Thoracic aorta (tissue), 2 donors: ENCODE results near the gene SCMH1. TPM values are rescaled to one million over a fixed set of nuclear protein-coding genes. Genes with fewer than 3 reads are reported as not detected.

Source experiments
- ATAC-seq: fragments of 150-250 bp; one replicate; pipeline ENCODE4 v1.8.0; 2017; ENCODE audit warnings: low read depth; ENCODE audit not compliant: insufficient number of reproducible peaks, low FRiP score
- DNase-seq: peaks from one replicate; pipeline ENCODE4 v3.0.0-alpha.2; 2020; ENCODE audit warnings: low spot score
- H3K27ac ChIP-seq, 2 donors: fragments of 200-600 bp; sonication (generic); 1 replicate in 1 of 2; 2 replicates in 1 of 2; pipeline ENCODE4 v1.5.1; 2016; ENCODE audit warnings: mild to moderate bottlenecking in 2 of 2, moderate library complexity in 2 of 2
- H3K27me3 ChIP-seq: fragments of 200-600 bp; sonication (generic); replicated peaks from 2 replicates; pipeline ENCODE4 v1.6.0; 2016; ENCODE audit warnings: mild to moderate bottlenecking; ENCODE audit not compliant: insufficient read depth
- H3K36me3 ChIP-seq: fragments of 200-600 bp; sonication (generic); one replicate; pipeline ENCODE4 v1.5.1; 2016
- H3K4me1 ChIP-seq, 2 donors: fragments of 200-600 bp; sonication (generic); 1 replicate in 1 of 2; 2 replicates in 1 of 2; pipeline versions ENCODE4 v1.5.1 to v1.6.0; 2016; ENCODE audit warnings: low read depth in 2 of 2, mild to moderate bottlenecking in 1 of 2; ENCODE audit not compliant: control insufficient read depth in 1 of 2
- H3K4me3 ChIP-seq: fragments of 200-600 bp; sonication (generic); 2 replicates; pipeline ENCODE4 v1.5.1; 2016; ENCODE audit warnings: mild to moderate bottlenecking
- H3K9me3 ChIP-seq: fragments of 200-600 bp; sonication (generic); 2 replicates; pipeline ENCODE4 v1.5.1; 2016
- total RNA-seq, 2 donors: library from RNA; depleted of rRNA; stranded (reverse); fragments of >200 nt; gene quantifications; one replicate each; pipeline versions ENCODE4 v1.1.0 to v1.2.3, GENCODE V29; 2016
- TF ChIP-seq, protein P1 (sequence below): fragments of 200-600 bp; sonication (generic); IDR thresholded peaks from one replicate; pipeline ENCODE4 v1.5.1; 2019; ENCODE audit warnings: antibody characterized with exemption

SCMH1 gene
- total RNA-seq, 2 donors from 2014 or later = 41.7 to 65.9 TPM

- DNase-seq = no peak
Measured at GRCh38 chr1:41249319-41249718, 7.2 kb upstream of the SCMH1 start.

DNA sequence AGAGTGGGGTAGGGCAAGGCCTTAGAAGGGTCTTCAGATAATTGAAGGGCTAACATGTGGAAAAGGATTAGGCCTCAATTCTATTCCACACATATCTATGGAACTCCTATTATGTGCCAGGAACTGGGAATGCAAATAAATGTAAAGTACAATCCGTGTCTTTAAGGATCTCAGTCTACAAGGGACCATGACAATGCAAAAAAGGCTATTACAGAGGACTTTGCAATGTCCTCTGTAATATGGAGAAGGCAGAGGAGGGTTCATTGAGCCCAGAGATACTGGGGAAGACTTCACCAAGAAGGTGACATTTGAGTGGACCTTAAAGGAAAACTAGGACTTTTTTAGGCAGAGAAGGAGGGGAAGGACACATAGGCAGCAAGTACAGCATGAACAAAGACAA lies 4.5 kb upstream of the SCMH1 start:
- TF ChIP-seq, protein P1, sequence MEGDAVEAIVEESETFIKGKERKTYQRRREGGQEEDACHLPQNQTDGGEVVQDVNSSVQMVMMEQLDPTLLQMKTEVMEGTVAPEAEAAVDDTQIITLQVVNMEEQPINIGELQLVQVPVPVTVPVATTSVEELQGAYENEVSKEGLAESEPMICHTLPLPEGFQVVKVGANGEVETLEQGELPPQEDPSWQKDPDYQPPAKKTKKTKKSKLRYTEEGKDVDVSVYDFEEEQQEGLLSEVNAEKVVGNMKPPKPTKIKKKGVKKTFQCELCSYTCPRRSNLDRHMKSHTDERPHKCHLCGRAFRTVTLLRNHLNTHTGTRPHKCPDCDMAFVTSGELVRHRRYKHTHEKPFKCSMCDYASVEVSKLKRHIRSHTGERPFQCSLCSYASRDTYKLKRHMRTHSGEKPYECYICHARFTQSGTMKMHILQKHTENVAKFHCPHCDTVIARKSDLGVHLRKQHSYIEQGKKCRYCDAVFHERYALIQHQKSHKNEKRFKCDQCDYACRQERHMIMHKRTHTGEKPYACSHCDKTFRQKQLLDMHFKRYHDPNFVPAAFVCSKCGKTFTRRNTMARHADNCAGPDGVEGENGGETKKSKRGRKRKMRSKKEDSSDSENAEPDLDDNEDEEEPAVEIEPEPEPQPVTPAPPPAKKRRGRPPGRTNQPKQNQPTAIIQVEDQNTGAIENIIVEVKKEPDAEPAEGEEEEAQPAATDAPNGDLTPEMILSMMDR = no peak
- DNase-seq = no peak
- Histone ChIP-seq H3K27me3 (no peaks in the 10 kb centered on the region), H3K4me3 (no peak overlapping the region), H3K4me1 (peaks cover 0 to 9% of the 10 kb centered on the region in 2 donors), H3K36me3 (no peaks in the 10 kb centered on the region), H3K9me3 (no peaks in the 10 kb centered on the region), H3K27ac (no peak overlapping the region)
- ATAC-seq = no peak

More at GRCh38 chr1:41249319-41249718, 7.2 kb upstream of the SCMH1 start:
- Histone ChIP-seq H3K4me1 (no peaks in the 10 kb centered on the region), H3K4me3 (no peak overlapping the region), H3K27me3 (no peaks in the 10 kb centered on the region), H3K36me3 (no peaks in the 10 kb centered on the region), H3K9me3 (no peaks in the 10 kb centered on the region), H3K27ac (no peak overlapping the region)
- ATAC-seq = no peak
- TF ChIP-seq, protein P1 = no peak

DNA sequence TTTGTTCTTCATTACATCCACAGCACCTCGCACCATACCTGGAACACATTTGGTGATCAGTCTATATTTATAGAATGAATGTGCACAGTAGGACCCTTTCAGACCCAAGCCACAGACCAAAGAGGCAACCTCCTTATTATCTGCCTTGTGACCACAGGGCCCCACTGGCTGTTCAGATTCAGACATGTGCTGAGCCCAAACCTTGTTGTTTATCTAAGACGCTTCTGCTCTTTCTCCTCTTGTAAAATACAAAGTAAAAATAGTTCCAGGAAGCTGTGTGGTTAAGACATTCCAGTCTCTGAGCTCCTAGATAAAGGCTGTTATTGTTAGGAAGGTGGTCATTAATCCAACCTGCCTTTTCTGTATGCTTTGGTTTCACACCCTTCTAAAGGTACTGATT lies 3.6 kb upstream of the SCMH1 start:
- no peak for ATAC-seq
- Histone ChIP-seq H3K4me3 (no peak overlapping the region), H3K27ac (no peak overlapping the region), H3K4me1 (peaks cover 1 to 14% of the 10 kb centered on the region in 2 donors), H3K27me3 (no peaks in the 10 kb centered on the region), H3K9me3 (no peaks in the 10 kb centered on the region), H3K36me3 (no peaks in the 10 kb centered on the region)
- DNase-seq = no peak
- TF ChIP-seq, protein P1 = no peak

- H3K27me3 ChIP-seq = no peaks in the 10 kb centered on the region
- TF ChIP-seq, protein P1 = no peak
- no peaks in the 10 kb centered on the region for H3K9me3 ChIP-seq
- ATAC-seq (no peak), DNase-seq (no peak)
- H3K36me3 ChIP-seq = no peaks in the 10 kb centered on the region
- H3K4me1 ChIP-seq = peaks cover 4 to 40% of the 10 kb centered on the region in 2 donors
- no peak overlapping the region for H3K4me3 ChIP-seq
- peak overlapping the region in 1 of 2 donors; percentile 89 for H3K27ac ChIP-seq
Measured at GRCh38 chr1:41243079-41243385, 926 bp upstream of the SCMH1 start.

DNA sequence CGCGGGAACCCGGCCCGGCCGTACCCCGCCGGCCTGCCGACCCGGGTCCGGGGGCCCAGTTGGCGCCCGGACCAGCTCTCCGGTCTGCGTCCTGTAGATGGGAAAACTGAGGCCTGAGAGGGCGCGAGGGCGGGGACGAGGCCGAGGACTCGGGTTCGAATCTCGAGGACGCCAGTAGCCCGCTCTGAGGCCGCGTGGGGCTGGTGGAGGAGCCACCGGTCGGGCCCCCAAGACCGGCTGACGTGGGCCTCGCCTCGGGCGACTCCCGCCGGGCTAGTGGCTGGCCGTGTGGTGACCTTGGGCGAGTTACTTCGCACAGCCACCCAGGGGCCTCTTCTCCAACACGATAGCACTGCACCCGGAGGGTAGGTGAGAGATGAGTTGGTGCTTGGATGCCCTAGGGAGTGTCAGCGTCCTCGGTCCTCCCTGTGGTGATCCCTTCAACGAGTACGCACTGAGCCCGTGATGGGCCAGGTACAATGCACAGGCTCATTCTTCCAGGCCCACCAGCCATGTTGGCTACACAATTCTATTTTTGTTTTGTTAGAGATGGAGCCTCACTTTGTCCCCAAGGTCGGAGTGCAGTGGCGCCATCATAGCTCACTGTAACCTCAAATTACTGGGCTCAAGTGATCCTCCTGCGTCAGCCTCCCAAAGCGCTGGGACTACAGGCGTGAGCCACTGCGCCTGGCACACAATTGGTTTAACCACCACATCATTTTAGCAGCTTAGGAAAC lies 404 bp upstream of the SCMH1 start:
- no peak for ATAC-seq
- Histone ChIP-seq H3K27ac (peak overlapping the region; percentile 85 to 89), H3K4me1 (peaks cover 4 to 45% of the 10 kb centered on the region in 2 donors), H3K9me3 (no peaks in the 10 kb centered on the region), H3K4me3 (peak overlapping the region; percentile 92), H3K36me3 (no peaks in the 10 kb centered on the region), H3K27me3 (no peaks in the 10 kb centered on the region)
- DNase-seq = no peak
- TF ChIP-seq, protein P1 = no peak
